ENCODE measurements around the gene CR1. TPM values are rescaled to one million over a fixed set of nuclear protein-coding genes. Genes with fewer than 3 reads are reported as not detected.
"Not testable (repeated sequence)": the region's sequence is repeated elsewhere in the genome, so short reads cannot be mapped to it uniquely, and the experiment has no call there.

Gene CR1
- total RNA-seq, 1 experiment from 2014 or later, result not detected

DNA sequence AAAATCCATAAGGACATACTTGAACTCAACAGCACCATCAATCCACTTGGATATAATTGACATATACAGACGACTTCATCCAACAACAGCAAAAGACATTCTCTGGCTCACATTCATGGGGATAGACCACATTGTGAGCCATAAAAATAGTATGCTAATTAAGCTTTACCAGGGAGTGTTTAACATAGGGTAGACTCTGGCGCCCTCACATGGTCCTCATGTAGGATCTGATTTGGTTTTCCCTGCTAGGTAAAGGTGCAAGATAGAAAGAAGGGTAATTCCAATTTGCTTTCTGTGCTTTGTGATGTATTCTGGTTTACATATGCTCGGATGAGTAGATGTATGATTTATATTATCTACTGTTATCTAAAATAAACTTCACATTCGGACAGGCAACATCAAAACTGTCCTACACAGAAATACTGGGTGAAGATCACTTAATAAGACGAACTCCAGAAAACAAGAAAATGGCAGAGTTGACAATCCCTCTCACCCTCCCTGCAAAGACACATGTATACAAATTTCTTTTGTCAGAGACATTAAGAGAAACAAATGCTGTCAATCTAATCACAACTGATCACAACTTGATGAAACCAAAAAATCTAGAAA is 176.7 kb downstream of the CR1 start:
- peak; percentile 56 for DNase-seq (ENCODE audit: low spot score)

DNA sequence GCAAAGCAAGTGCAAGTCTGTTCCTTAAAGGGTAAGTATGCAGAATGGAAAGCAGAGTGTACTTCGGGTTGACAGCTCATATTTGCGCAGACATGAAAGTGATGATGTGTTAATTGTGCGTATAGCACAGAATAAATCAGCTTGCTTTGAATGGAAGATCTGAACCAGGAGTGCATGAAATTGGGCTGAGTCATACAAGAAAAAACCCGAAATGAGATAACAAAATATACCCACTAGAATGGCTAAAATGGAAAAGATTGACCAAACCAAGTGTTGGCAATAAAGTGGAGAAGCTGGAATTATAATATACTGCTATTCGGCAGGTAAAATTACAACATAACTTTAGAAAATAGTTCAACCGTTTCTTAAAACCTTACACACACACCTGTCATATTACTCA is 177.4 kb downstream of the CR1 start:
- DNase-seq (ENCODE audit: low spot score), result no peak

DNA sequence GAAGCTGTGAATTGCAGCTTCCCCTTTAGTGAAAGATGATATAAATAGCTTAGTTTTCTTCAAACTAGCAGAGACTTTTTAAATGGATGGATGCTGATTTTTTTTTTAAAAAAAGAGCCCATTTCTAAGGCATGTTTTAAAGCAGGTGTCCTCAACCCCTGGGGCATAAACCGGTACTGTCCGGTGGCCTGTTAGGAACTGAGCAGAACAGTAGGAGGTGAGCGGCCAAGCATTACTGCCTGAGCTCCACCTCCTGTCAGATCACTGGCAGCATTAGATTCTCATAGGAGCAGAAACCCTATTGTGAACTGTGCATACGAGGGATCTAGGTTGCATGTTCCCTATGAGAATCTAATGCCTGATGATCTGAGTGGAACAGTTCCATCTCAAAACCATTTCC is 180.2 kb downstream of the CR1 start:
- DNase-seq (ENCODE audit: low spot score), result no peak

DNA sequence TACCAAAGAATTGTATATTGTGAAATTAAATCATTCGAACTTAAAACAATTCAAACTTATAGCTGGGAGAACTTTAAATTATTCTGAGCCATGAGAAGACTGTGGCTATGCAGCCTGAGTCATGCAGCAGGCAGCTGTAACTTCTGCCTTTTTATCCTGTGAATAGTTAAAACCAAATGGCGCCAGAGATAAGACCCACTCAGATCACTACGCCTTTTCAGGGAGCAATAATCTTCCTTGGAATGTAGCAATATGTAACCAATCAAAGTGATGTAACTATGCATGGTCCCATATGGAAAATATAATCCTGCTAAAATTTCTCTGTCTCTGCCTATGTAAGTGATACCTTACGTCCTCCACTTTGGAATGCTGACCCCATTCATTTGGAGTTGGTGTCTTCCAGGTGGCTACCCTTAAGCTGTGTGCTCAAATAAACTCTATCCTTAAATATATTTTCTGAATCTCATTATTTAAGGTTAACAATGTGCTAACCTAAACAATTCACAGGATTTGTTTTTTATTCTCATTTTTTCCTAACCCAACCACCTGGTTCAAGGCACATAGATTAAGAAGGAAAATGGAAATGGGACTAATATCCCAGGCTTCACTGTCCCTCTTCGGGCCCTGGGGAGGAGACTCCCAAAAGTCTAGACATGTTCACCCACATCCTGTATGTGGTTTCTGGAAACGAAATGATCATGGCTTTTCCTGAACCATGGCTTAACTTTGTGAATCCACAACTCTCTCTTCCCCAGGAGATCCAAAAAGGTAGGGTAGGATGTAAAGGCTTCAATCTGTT is 184.8 kb downstream of the CR1 start:
- DNase-seq (ENCODE audit: low spot score), result peak; percentile 27

DNA sequence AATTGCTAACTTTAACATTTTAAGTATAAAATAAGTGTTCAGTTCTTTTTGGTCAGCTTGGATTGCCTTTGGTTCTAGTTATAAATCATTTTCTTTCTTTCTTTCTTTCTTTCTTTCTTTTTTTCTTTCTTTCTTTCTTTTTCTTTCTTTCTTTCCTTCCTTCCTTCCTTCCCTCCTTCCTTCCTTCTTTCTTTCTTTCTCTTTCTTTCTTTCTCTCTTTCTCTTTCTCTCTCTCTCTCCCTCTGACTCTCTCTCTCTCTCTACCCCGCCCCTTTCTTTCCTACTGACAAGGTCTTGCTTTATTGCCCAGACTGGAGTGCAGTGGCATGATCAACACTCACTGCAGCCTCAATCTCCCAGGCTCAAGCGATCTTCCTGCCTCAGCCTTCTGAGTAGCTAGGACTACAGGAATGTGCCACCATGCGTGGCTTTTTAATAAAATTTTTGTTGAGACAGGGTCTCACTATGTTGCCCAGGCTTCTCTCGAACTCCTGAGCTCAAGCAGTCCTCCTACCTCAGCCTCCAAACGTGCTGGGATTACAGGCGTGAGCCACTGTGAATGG is 187.0 kb downstream of the CR1 start:
- not testable (repeated sequence) for DNase-seq (ENCODE audit: low spot score)

DNA sequence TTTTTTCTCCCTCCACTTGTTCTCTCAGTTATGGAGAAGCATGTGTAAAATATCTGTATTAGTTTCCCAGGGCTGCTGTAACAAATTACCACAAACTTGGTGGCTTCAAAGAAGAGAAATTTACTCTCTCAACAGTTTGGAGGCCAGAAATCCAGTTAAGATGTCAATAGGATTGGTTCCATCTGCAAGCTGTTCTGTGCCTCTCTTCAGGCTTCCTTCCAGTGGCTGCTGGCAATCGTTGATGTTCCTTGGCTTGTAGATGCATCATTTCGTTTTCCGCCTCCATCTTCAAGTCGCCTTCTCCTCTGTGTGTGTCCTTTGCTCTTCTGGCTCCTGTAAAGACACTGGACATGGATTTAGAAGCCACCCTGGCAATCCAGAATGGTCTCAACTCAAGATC is 194.6 kb downstream of the CR1 start:
- DNase-seq (ENCODE audit: low spot score), result not testable (repeated sequence)

DNA sequence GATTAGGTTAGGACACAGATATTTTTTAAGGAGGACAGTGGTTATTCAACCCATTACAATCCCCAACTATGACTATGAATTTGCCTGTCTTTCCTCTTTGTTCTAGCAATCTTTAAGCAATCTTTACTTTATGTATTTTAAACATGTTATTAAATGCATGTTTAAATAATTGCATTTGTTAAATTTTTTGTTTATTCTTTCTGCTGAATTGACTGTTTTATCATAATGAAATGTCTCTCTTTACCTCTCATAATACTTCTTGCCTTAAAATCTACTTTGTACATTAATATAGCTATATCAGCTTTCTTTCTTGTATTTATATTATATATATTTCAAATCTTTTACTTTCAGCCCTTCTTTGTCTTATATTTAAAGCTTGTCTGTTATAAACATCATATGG is 195.1 kb downstream of the CR1 start:
- DNase-seq (ENCODE audit: low spot score), result no peak

Other genes with a start within 250 kb of the CR1 start
- 29.0 and 43.5 TPM in 2 replicates for gene CD55, start 174.5 kb upstream of the CR1 start, total RNA-seq (2014; rRNA removed; shearing (Covaris generic))
- gene CR2, start 41.8 kb upstream of the CR1 start, total RNA-seq (2014; rRNA removed; shearing (Covaris generic)), result 0.02 and 0.08 TPM in 2 replicates
- not detected in 2 replicates for gene CR1L, start 149.0 kb downstream of the CR1 start, total RNA-seq (2014; rRNA removed; shearing (Covaris generic))

Data from H4 (cell line).